GM19438 (cell line): ENCODE results near the gene CSTF1.

Source experiments
- ATAC-seq: cut with Tn5 transposase; IDR thresholded peaks from one replicate; pipeline ENCODE4 v1.9.1; 2021; ENCODE audit warnings: low read depth; ENCODE audit not compliant: unreplicated experiment

Gene CSTF1

GRCh38 chr20:56424931-56425330 is 32.5 kb downstream of the CSTF1 start:
- ATAC-seq = no peak

- no peak for ATAC-seq
Measured at GRCh38 chr20:56426026-56426425, 33.6 kb downstream of the CSTF1 start.

DNA sequence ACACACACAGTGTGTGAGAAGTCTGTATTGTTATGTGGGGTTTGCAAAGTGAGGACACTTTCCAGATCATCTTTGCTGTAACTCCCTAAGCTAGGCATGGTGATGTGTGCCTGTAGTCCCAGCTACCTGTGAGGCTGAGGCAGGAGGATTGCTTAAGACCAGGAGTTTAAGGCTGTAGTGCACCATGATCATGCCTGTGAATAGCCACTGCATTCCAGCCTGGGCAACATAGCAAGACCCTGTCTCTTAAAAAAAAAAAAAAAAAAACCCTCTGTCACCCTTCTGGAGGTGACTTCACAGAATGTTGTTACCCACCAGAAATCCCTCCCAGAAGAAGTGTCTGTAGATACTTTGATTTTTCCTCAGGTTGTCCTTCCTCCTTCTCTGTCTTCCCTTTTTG is 34.5 kb downstream of the CSTF1 start:
- ATAC-seq = no peak

- ATAC-seq = no peak
Measured at GRCh38 chr20:56427797-56428196, 35.4 kb downstream of the CSTF1 start.

DNA sequence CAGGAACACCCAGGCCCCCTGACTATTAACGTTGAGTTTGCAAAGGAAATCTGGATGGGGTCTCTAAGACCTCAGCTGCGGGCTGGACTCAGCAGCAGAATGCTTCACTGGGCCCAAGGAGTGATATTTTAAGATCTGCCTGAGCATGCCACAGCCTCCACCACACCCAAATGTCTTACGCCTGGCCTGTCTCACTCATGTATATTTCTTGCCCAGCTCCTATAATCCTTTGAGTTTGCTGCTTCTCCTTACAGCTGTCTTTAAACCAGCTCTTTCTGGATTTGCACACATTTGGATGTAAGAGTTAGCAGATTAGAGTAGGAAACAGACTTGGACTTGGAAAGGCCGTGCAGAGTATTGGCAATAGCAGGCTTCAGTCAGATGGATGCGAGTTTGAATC is 36.0 kb downstream of the CSTF1 start:
- ATAC-seq = no peak

GRCh38 chr20:56428881-56429280 is 36.4 kb downstream of the CSTF1 start:
- ATAC-seq = no peak

DNA sequence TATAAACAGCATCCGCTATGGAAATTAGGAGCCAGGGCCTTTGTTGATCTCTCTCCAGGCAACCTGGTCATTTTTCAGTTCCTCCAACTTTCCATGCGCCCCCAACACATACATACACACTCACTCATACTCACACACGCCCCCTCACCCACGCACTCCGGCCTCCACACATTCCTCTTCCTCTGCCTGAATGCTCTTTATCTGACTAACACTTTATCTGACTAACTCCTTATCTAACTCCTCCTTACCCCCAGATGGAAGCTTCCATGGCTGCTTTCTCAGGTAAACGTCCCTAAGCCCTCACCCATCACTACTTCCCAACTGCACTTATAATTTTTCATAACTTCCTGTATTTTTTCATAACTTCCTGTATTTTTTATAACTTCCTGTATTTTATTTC is 37.1 kb downstream of the CSTF1 start:
- no peak for ATAC-seq

- ATAC-seq = no peak
Measured at GRCh38 chr20:56429941-56430340, 37.5 kb downstream of the CSTF1 start.

- no peak for ATAC-seq
Measured at GRCh38 chr20:56430461-56430860, 38.0 kb downstream of the CSTF1 start.

GRCh38 chr20:56430957-56431356 is 38.5 kb downstream of the CSTF1 start:
- no peak for ATAC-seq

DNA sequence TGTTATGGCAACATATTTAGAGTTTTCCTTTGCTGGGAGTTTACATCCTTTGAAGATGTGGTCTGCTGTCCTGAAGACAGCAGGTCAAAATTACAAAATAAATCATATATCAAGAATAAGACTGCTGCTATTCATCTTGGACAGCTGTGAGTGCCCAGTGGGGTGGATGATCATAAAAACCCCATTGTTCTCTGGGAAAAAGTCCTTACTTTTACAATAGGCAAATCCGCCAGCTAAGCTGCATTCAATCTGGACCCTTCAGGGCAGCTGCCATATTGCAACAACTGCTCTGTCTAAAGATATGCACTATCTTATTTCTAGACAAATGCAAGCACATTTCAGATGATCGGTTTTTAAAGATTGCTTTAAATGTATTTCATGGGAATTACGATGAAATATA is 39.0 kb downstream of the CSTF1 start:
- ATAC-seq = no peak

- ATAC-seq = no peak
Measured at GRCh38 chr20:56433221-56433879, 40.9 kb downstream of the CSTF1 start.

DNA sequence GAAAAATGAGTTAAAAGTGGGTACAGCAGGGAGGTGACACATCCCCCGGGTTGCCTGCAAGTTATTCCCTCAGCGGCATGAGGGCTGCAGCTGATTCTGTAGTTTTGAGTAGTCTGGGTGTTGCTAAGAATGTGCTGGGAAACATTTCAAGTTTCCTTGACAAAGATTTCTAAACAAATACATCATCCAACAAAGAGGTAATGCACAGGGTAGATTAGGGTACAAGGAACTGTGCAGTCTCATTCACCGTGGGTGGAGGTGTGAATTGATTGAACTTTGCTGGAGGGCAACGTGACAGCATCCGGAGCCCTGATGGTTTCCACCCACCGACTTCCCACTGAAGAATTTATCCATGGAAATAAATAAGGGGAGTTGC is 41.4 kb downstream of the CSTF1 start:
- no peak for ATAC-seq

- no peak for ATAC-seq
Measured at GRCh38 chr20:56437196-56437960, 44.9 kb downstream of the CSTF1 start.

- no peak for ATAC-seq
Measured at GRCh38 chr20:56438284-56438683, 45.8 kb downstream of the CSTF1 start.

DNA sequence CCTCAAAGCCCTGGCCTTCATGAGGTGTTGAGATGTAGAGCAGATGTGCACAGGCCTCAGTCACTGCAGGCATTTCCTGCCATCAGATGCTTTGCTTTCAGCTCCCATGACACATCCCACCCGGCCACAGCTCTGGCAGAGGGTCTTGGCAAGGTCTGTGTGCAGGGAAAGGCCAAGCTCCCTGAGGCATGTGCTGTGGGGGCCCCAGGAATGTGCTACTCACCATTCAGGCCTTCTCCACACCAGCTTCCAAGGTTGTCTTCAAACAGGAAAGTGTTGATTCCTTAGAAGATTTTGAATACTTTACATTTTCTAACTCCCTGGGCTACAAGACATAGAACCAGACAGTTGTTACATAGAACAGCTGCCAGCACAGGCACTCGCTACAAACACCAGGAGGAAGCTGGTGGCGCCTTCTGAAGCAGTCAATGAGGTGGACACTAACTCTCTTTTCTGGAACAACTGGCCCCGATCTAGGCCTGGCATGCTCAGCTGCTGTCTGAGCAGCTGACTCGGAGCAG is 47.4 kb downstream of the CSTF1 start:
- no peak for ATAC-seq

- no peak for ATAC-seq
Measured at GRCh38 chr20:56440346-56441007, 48.0 kb downstream of the CSTF1 start.

DNA sequence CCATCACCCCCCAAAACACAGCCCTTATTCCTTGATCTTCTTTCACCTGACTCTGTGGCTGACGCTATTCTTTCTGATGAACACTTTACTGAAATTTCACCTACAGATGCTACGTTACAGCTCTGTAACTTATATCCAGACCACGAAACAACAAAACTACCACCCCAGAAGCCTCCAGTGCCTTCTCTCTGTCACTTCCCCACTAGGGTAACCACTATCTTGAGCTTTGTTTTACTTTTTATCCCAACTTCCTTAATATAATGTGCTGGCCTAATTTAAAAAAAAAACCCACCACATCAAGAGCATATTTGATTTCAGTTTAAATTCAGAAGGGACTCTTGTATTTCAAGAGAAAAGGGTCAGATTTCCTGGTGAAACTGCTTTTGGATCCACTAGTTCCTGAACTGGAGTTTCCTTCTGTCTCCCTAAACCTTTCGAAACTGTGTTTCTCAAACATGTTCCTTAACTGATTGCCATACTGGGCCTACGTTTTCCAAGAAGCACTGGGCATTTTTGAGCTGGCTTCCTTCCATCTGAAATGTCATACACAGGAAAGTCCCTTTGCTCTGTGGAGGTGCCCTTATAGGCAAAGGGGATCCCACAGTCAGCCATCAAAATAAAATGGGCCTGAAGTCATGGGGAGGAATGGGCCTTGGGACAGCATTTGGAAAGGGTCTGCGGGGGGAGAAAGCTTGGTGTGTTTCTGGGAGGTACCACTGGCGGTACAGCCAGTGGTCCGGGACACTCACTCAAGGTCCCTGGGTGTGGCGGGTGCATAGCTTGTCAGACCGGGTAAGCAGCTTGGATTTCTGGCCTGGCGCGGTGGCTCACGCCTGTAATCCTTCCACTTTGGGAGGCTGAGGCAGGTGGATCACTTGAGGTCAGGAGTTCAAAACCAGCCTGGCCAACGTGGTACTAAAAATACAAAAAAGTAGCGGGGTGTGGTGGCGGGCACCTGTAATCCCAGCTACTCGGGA is 50.2 kb downstream of the CSTF1 start:
- no peak for ATAC-seq

- no peak for ATAC-seq
Measured at GRCh38 chr20:56443654-56444540, 51.5 kb downstream of the CSTF1 start.
